Uterus (tissue), 2 donors: Measurements from ENCODE around the gene DMD.

Source experiments
- POLR2A ChIP-seq, 2 donors: fragments of 450-650 bp; IDR thresholded peaks; one replicate each; pipeline ENCODE4 v1.6.1; 2016; ENCODE audit warnings: antibody characterized with exemption in 2 of 2, mild to moderate bottlenecking in 1 of 2, moderate library complexity in 1 of 2
- TF ChIP-seq, protein P1 (sequence below), 4 experiments: fragments of 200-600 bp in 2 of 4; fragments of 450-650 bp in 2 of 4; sonication (generic) in 2 of 4; IDR thresholded peaks; one replicate each; pipeline ENCODE4 v1.5.1; 2016 to 2019; ENCODE audit warnings: antibody characterized with exemption in 4 of 4, mild to moderate bottlenecking in 2 of 4, moderate library complexity in 1 of 4

DNA sequence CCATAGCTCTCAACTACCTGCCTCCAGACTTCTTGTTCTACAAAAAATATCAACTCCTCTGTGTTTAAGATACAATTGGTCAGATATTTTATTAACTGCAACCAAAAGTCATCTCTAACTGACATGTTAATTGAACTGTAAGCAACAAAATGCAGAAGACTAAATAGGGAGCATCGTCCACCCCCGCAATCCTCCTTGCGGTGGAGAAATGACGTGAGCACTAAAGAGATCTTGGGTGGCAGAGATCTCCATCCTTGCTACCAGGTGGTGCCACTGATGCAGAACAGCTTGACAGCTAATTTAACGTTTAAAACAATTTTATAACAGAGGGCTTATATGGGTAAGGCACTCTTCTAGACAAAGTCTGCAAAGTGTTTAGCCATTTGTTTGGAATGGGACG is 1975.1 kb downstream of the DMD start:
- TF ChIP-seq, protein P1, sequence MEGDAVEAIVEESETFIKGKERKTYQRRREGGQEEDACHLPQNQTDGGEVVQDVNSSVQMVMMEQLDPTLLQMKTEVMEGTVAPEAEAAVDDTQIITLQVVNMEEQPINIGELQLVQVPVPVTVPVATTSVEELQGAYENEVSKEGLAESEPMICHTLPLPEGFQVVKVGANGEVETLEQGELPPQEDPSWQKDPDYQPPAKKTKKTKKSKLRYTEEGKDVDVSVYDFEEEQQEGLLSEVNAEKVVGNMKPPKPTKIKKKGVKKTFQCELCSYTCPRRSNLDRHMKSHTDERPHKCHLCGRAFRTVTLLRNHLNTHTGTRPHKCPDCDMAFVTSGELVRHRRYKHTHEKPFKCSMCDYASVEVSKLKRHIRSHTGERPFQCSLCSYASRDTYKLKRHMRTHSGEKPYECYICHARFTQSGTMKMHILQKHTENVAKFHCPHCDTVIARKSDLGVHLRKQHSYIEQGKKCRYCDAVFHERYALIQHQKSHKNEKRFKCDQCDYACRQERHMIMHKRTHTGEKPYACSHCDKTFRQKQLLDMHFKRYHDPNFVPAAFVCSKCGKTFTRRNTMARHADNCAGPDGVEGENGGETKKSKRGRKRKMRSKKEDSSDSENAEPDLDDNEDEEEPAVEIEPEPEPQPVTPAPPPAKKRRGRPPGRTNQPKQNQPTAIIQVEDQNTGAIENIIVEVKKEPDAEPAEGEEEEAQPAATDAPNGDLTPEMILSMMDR (IDR thresholded peaks at IDR 0.05) = no peak
- no peak for TF ChIP-seq POLR2A (IDR thresholded peaks at IDR 0.05)
